Vagina (tissue), 2 donors: ENCODE results near the gene ZSCAN10. TPM values are rescaled to one million over a fixed set of nuclear protein-coding genes. Genes with fewer than 3 reads are reported as not detected.

ENCODE experiments used
- DNase-seq, 2 donors: peaks; one replicate each; pipeline ENCODE4 v3.0.0-alpha.2; 2017; ENCODE audit errors: extremely low spot score in 2 of 2
- H3K27ac ChIP-seq: fragments of 200-600 bp; sonication (generic); one replicate; pipeline ENCODE4 v1.5.1; 2019
- H3K27me3 ChIP-seq: fragments of 200-600 bp; sonication (generic); one replicate; pipeline ENCODE4 v1.5.1; 2019
- H3K36me3 ChIP-seq, 2 donors: fragments of 200-600 bp; sonication (generic); one replicate each; pipeline ENCODE4 v1.5.1; 2017 to 2019
- H3K4me1 ChIP-seq: fragments of 200-600 bp; sonication (generic); one replicate; pipeline ENCODE4 v1.5.1; 2019
- H3K4me3 ChIP-seq, 2 donors: fragments of 200-600 bp; sonication (generic); 1 replicate in 1 of 2; 2 replicates in 1 of 2; pipeline ENCODE4 v1.5.1; 2016 to 2019
- H3K9me3 ChIP-seq: fragments of 200-600 bp; sonication (generic); one replicate; pipeline ENCODE4 v1.5.1; 2019
- CTCF ChIP-seq, 3 experiments: fragments of 450-650 bp in 2 of 3; fragments of 200-600 bp in 1 of 3; sonication (generic) in 1 of 3; IDR thresholded peaks; one replicate each; pipeline ENCODE4 v1.5.1; 2017 to 2019; ENCODE audit warnings: antibody characterized with exemption in 3 of 3, mild to moderate bottlenecking in 2 of 3, moderate library complexity in 2 of 3
- POLR2A ChIP-seq, 2 donors: fragments of 450-650 bp; IDR thresholded peaks; one replicate each; pipeline ENCODE4 v1.6.1; 2017; ENCODE audit warnings: antibody characterized with exemption in 2 of 2, mild to moderate bottlenecking in 2 of 2, moderate library complexity in 2 of 2
- POLR2AphosphoS5 ChIP-seq, 2 donors: sonication (generic); formaldehyde crosslinking; IDR thresholded peaks; one replicate each; pipeline ENCODE4 v1.9.0; 2017; ENCODE audit warnings: antibody characterized with exemption in 2 of 2, mild to moderate bottlenecking in 2 of 2, low read depth in 1 of 2; ENCODE audit not compliant: insufficient read depth in 1 of 2
- intact Hi-C: fragments of 100-400 bp; cut with DNase I; formaldehyde crosslinking; loops from one replicate; pipeline ENCODE4 v1.15.1; 2023
- total RNA-seq: library from RNA; depleted of rRNA; stranded (reverse); fragments of >200 nt; gene quantifications from one replicate; pipeline ENCODE4 v1.2.3, GENCODE V29; 2016

The ZSCAN10 gene
- total RNA-seq, 1 donor from 2014 or later: not detected

GRCh38 chr16:3145151-3145550, 46.1 kb upstream of the ZSCAN10 start:
- Histone ChIP-seq H3K27me3 (no peaks in the 10 kb centered on the region), H3K36me3 (peaks cover 0 to 13% of the 10 kb centered on the region in 2 donors), H3K9me3 (no peaks in the 10 kb centered on the region), H3K4me3 (no peak overlapping the region), H3K27ac (no peak overlapping the region), H3K4me1 (peaks cover 8% of the 10 kb centered on the region)
- intact Hi-C loops: no loop called here
- DNase-seq: no peak
- TF ChIP-seq POLR2AphosphoS5 (IDR thresholded peaks at IDR 0.05; ENCODE audit: insufficient read depth in 1 of 2, low read depth in 1 of 2): no peak
- TF ChIP-seq POLR2A (IDR thresholded peaks at IDR 0.05): no peak
- TF ChIP-seq CTCF (IDR thresholded peaks at IDR 0.05): no peak

GRCh38 chr16:3144321-3144983, 45.4 kb upstream of the ZSCAN10 start:
- intact Hi-C loops: no loop called here
- H3K27me3 ChIP-seq: no peaks in the 10 kb centered on the region
- no peak for TF ChIP-seq POLR2AphosphoS5 (IDR thresholded peaks at IDR 0.05; ENCODE audit: insufficient read depth in 1 of 2, low read depth in 1 of 2)
- TF ChIP-seq CTCF (IDR thresholded peaks at IDR 0.05): no peak
- TF ChIP-seq POLR2A (IDR thresholded peaks at IDR 0.05): no peak

GRCh38 chr16:3143598-3144320, 44.7 kb upstream of the ZSCAN10 start:
- Histone ChIP-seq H3K27ac (no peak overlapping the region), H3K27me3 (no peaks in the 10 kb centered on the region), H3K36me3 (peaks cover 0 to 13% of the 10 kb centered on the region in 2 donors), H3K9me3 (no peaks in the 10 kb centered on the region), H3K4me1 (no peaks in the 10 kb centered on the region), H3K4me3 (no peak overlapping the region)
- intact Hi-C loops: no loop called here
- DNase-seq: no peak
- no peak for TF ChIP-seq CTCF (IDR thresholded peaks at IDR 0.05)
- TF ChIP-seq POLR2AphosphoS5 (IDR thresholded peaks at IDR 0.05; ENCODE audit: insufficient read depth in 1 of 2, low read depth in 1 of 2): no peak
- TF ChIP-seq POLR2A (IDR thresholded peaks at IDR 0.05): no peak

More at GRCh38 chr16:3144321-3144983, 45.4 kb upstream of the ZSCAN10 start:
- H3K36me3 ChIP-seq: peaks cover 0 to 13% of the 10 kb centered on the region in 2 donors
- H3K4me1 ChIP-seq: peaks cover 1% of the 10 kb centered on the region
- no peak for DNase-seq
- no peaks in the 10 kb centered on the region for H3K9me3 ChIP-seq
- H3K27ac ChIP-seq: no peak overlapping the region
- H3K4me3 ChIP-seq: no peak overlapping the region

GRCh38 chr16:3143189-3143588, 44.1 kb upstream of the ZSCAN10 start:
- Histone ChIP-seq H3K27me3 (no peaks in the 10 kb centered on the region), H3K36me3 (peaks cover 0 to 13% of the 10 kb centered on the region in 2 donors), H3K27ac (no peak overlapping the region), H3K9me3 (no peaks in the 10 kb centered on the region), H3K4me1 (no peaks in the 10 kb centered on the region), H3K4me3 (no peak overlapping the region)
- intact Hi-C loops: no loop called here
- no peak for DNase-seq
- TF ChIP-seq POLR2AphosphoS5 (IDR thresholded peaks at IDR 0.05; ENCODE audit: insufficient read depth in 1 of 2, low read depth in 1 of 2) (no peak), POLR2A (IDR thresholded peaks at IDR 0.05) (no peak), CTCF (IDR thresholded peaks at IDR 0.05) (no peak)

GRCh38 chr16:3142770-3143169, 43.7 kb upstream of the ZSCAN10 start:
- no peaks in the 10 kb centered on the region for H3K27me3 ChIP-seq
- no peaks in the 10 kb centered on the region for H3K9me3 ChIP-seq
- DNase-seq: no peak
- H3K27ac ChIP-seq: no peak overlapping the region
- H3K4me1 ChIP-seq: no peaks in the 10 kb centered on the region
- TF ChIP-seq POLR2A (IDR thresholded peaks at IDR 0.05) (no peak), CTCF (IDR thresholded peaks at IDR 0.05) (no peak), POLR2AphosphoS5 (IDR thresholded peaks at IDR 0.05; ENCODE audit: insufficient read depth in 1 of 2, low read depth in 1 of 2) (no peak)
- intact Hi-C loops: no loop called here
- H3K4me3 ChIP-seq: no peak overlapping the region
- H3K36me3 ChIP-seq: peaks cover 0 to 13% of the 10 kb centered on the region in 2 donors
